ENCODE results near the gene CEACAM6. TPM values are rescaled to one million over a fixed set of nuclear protein-coding genes. Genes with fewer than 3 reads are reported as not detected.

CEACAM6 gene
- total and polyA plus RNA-seq, 9 of the 15 experiments (the other 6 are each of a cell fraction or from before 2014, with no cell fraction given), result 0.24 TPM; not detected in 8

DNA sequence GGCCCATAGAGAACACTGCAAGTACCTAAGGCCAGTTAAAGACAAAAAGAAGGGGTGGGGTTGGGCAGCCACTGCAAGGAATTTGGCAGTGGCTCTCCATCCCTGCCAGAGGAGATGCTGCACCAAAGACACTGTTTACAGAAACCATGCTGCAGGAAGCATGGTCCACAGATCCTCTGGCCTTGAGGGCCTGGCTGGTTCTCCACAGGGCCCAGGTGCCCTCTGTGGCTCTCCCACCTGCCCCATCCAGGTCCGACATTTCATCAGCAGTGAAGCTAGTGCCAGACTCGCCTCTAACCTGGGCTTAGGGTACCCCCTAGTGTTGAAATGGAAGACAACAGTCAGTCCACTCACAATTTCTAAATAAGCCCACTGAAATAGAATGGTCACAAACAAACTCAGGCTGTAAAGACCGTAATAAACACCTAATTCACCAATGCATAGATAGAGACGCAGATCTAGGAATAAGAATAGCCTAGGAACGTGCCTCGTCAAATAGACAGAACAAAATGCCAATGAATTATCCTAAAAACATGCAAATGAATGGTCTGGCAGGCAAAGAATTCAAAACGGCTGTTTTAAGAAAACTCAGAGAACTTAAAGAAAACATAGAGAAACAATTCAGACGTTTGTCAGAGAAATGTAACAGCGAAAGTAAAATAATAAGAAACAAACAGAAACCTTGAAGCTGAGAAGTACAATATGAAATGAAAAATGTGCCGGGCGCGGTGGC lies 65.8 kb downstream of the CEACAM6 start (continued):
- TF ChIP-seq DIDO1 (tag; IDR thresholded peaks at IDR 0.05; ENCODE audit: low read depth) (no peak), TBP (optimal IDR thresholded peaks at IDR 0.05; ENCODE audit: low read depth, low read length) (peak; percentile 24), ZNF165 (CRISPR knock-in tag; IDR thresholded peaks at IDR 0.05; ENCODE audit: borderline replicate concordance) (no peak), PHF8 (IDR thresholded peaks at IDR 0.05; ENCODE audit: borderline replicate concordance, low read length) (no peak), ZNF253 (CRISPR knock-in tag; conservative IDR thresholded peaks at IDR 0.05) (no peak), NR3C1 (CRISPR knock-in tag; IDR thresholded peaks at IDR 0.05) (no peak), NR4A1 (CRISPR knock-in tag; IDR thresholded peaks at IDR 0.05) (no peak), NR4A1 (tag; IDR thresholded peaks at IDR 0.05) (no peak), CAMTA2 (CRISPR knock-in tag; conservative IDR thresholded peaks at IDR 0.05) (no peak), KLF1 (tag; IDR thresholded peaks at IDR 0.05) (no peak), PRPF4 (IDR thresholded peaks at IDR 0.05; ENCODE audit: insufficient read depth, low read depth, low read length, poor library complexity, severe bottlenecking) (no peak), POLR2H (tag; IDR thresholded peaks at IDR 0.05; ENCODE audit: low read depth) (no peak), SMAD2 (IDR thresholded peaks at IDR 0.05; ENCODE audit: low read depth, low read length) (no peak)
- TF ChIP-seq, protein P1, sequence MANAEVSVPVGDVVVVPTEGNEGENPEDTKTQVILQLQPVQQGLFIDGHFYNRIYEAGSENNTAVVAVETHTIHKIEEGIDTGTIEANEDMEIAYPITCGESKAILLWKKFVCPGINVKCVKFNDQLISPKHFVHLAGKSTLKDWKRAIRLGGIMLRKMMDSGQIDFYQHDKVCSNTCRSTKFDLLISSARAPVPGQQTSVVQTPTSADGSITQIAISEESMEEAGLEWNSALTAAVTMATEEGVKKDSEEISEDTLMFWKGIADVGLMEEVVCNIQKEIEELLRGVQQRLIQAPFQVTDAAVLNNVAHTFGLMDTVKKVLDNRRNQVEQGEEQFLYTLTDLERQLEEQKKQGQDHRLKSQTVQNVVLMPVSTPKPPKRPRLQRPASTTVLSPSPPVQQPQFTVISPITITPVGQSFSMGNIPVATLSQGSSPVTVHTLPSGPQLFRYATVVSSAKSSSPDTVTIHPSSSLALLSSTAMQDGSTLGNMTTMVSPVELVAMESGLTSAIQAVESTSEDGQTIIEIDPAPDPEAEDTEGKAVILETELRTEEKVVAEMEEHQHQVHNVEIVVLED (CRISPR knock-in tag; IDR thresholded peaks at IDR 0.05), result no peak
- TF ChIP-seq, protein P2, sequence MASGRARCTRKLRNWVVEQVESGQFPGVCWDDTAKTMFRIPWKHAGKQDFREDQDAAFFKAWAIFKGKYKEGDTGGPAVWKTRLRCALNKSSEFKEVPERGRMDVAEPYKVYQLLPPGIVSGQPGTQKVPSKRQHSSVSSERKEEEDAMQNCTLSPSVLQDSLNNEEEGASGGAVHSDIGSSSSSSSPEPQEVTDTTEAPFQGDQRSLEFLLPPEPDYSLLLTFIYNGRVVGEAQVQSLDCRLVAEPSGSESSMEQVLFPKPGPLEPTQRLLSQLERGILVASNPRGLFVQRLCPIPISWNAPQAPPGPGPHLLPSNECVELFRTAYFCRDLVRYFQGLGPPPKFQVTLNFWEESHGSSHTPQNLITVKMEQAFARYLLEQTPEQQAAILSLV (tag; IDR thresholded peaks at IDR 0.05), result no peak
- TF ChIP-seq, protein P3, sequence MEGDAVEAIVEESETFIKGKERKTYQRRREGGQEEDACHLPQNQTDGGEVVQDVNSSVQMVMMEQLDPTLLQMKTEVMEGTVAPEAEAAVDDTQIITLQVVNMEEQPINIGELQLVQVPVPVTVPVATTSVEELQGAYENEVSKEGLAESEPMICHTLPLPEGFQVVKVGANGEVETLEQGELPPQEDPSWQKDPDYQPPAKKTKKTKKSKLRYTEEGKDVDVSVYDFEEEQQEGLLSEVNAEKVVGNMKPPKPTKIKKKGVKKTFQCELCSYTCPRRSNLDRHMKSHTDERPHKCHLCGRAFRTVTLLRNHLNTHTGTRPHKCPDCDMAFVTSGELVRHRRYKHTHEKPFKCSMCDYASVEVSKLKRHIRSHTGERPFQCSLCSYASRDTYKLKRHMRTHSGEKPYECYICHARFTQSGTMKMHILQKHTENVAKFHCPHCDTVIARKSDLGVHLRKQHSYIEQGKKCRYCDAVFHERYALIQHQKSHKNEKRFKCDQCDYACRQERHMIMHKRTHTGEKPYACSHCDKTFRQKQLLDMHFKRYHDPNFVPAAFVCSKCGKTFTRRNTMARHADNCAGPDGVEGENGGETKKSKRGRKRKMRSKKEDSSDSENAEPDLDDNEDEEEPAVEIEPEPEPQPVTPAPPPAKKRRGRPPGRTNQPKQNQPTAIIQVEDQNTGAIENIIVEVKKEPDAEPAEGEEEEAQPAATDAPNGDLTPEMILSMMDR (IDR thresholded peaks at IDR 0.05 in 2 of 3, conservative IDR thresholded peaks at IDR 0.05 in 1 of 3; ENCODE audit: insufficient read depth in 2 of 3, low read depth in 1 of 3, low read length in 3 of 3), result peak; percentile 83 to 91 (median 87)
- TF ChIP-seq, protein P4, sequence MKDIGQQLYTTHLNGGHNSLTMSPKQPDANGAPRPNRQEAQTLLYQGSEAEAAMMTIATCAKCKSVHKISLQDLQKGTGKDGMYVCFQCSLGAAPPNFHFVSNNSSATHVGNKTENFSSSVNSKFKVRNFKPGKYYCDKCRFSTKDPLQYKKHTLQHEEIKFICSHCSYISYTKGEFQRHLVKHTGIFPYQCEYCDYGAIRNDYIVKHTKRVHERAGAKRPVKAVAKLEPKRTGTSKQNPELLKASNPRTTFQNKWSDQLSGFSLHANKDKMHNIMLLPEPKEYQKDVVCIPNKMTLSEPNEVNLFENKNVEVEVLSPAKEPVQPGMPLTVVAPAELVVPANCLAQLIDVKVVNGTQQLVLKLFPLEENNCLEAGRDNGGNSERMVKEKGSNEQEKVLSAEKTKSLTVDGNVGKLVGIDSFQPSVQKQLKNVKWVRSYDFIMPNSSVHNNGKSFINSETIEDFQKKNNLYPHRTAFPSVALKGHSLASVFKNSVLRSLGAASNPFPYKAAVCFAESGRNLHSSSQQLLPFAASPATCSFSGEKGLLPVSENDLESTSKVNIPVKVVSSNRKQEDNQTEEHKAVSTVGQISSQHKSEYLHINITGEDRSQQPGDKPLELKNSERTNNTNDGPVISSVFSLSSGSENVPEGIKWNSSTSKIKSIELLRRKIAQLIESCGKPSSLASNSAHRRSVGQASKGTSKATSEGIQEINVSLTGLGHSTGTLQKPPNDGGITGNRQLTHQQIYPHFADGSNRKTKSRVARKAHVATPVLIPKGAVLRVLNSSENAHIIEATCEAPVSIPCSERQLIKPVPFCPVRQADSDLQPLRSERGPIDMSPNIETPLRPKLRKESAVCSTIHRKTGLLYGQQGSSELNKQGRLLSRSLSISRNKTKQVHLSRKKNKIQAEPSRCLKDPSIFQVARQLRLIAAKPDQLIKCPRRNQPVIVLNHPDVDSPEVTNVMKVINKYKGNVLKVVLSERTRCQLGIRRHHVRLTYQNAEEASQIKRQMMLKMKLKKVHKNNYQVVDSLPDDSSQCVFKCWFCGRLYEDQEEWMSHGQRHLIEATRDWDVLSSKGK (CRISPR knock-in tag; IDR thresholded peaks at IDR 0.05), result no peak
- TF ChIP-seq, protein P5, sequence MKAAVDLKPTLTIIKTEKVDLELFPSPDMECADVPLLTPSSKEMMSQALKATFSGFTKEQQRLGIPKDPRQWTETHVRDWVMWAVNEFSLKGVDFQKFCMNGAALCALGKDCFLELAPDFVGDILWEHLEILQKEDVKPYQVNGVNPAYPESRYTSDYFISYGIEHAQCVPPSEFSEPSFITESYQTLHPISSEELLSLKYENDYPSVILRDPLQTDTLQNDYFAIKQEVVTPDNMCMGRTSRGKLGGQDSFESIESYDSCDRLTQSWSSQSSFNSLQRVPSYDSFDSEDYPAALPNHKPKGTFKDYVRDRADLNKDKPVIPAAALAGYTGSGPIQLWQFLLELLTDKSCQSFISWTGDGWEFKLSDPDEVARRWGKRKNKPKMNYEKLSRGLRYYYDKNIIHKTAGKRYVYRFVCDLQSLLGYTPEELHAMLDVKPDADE (conservative IDR thresholded peaks at IDR 0.05; ENCODE audit: control insufficient read depth, low read depth, low read length), result no peak
